ENCODE data around the gene DUSP1. TPM values are rescaled to one million over a fixed set of nuclear protein-coding genes. Genes with fewer than 3 reads are reported as not detected.
A peak's percentile ranks its signal among the peaks of the same experiment; 100 is the strongest.

The DUSP1 gene
- total RNA-seq, 1 experiment from 2014 or later, result 21.2 TPM

DNA sequence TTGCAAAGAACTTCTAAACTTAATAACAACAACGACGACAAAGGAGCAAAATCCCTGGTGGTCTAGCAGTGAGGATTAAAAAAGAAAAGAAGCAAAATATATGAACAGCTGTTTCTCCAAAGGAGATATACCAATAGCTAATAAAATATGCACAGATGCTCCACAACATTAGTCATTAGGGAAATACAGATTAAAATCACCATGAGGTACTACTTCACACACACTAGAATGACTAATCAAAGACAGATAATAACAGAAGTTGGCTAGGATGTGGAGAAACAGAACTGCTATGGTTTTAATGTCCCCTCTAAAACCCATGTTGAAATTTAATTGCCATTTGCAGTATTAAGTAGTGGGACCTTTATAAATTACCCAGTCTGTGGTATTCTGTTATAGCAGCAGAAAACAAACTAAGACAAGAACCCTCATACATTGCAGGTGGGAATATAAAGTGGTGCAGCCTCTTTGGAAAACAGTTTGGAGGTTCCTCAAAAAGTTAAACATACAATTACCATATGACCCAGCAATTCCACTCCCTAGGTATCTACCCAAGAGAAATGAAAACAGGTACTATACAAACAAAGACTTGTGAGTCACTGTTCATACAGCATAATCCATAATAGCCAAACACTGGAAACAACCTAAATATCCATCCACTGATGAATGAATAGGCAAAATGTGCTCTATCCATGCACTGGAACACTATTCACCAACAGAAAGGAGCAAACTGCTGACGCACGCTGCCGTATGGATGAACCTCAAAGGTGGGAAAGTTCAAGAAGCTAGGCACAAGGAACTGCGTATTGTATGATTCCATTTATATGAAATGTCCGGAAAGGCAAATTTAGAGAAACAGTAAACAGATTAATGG, 11.4 kb upstream of the DUSP1 start:
- DNase-seq (ENCODE audit: low read depth), result peak; percentile 42

DNA sequence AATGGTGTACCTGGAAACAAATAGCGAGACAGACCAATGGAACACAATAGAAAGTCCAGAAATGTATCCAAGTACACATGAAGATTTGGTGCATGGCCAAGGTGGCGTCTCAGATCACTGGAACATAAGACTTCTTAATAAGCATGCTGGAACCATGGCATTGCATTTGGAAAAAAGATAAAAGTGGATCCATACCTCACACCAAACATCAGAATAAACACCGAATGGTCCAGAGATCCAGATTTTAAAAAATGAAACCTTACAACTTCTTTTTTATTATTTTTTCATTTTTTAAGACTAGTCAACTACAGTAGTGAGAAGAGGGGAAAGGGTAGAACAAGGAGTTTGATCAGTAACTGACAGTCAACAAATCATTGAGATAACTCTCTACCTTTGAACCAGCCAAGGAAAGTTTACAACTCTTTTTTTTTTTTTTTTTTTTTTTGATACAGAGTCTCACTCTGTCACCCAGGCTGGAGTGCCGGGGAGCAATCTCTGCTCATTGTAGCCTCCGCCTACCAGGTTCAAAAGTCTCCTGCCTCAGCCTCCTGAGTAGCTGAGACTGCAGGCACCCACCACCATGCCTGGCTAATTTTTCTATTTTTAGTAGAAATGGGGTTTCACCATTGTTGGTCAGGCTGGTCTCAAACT, 8.8 kb upstream of the DUSP1 start:
- no peak for DNase-seq (ENCODE audit: low read depth)

DNA sequence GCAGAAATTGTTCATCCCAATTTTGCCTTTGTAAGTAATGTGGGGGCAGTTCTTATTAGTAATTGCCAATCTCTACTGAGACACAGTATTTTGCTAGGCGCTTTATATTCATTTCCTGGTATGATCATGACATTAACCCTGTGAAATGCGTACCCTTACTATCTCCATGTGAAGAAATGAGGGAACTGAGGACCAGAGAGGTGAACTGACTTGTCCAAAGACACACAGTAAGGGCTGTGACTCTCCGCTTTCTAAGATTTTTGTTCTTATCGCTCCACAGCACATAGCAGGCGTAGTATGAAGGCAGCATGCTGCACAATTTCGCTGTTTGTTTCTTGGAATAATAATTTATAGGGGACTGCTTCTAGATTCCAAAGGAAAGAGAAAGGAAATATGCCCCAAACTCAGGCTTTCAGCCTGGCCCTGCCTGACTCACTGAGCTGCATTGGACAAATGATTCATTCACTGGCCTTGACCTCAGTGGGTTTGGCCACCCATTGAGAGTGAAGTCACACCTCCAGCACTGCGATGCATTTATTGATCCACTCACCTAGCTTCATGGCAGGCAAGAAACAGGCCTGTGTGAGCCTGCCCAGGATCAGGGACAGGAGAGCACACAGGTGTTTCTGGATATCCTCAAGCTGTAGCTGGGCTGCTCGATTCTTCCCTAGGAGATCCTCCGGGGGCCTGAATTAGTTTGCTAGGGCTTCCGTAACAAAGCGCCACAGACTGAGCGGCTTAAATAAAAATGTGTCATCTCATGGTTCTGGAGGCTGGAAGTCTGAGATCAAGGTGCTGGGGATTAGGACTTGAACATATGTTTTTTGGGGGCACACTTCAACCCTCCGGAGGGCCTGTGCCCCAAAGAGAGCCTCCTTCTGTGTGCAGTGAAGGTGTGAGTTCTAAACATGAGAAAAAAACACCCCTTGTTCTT, 7.2 kb upstream of the DUSP1 start:
- peak; percentile 87 for DNase-seq (ENCODE audit: low read depth)

DNA sequence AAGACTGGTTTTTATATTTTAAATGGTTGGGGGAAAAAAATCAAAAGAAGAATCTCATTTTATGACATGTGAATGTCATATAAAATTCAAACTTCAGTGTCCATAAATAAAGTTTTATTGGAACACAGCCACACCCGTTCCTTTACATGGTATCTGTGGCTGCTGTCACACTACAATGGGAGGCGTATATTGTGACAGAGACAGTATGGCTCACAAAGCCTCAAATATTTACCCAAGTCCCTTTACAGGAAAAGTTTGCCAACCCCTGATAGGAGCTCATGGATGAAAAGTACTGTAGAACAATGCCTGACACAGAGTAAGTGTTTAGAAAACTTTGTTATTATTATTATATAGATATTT, 5.2 kb upstream of the DUSP1 start:
- no peak for DNase-seq (ENCODE audit: low read depth)

DNA sequence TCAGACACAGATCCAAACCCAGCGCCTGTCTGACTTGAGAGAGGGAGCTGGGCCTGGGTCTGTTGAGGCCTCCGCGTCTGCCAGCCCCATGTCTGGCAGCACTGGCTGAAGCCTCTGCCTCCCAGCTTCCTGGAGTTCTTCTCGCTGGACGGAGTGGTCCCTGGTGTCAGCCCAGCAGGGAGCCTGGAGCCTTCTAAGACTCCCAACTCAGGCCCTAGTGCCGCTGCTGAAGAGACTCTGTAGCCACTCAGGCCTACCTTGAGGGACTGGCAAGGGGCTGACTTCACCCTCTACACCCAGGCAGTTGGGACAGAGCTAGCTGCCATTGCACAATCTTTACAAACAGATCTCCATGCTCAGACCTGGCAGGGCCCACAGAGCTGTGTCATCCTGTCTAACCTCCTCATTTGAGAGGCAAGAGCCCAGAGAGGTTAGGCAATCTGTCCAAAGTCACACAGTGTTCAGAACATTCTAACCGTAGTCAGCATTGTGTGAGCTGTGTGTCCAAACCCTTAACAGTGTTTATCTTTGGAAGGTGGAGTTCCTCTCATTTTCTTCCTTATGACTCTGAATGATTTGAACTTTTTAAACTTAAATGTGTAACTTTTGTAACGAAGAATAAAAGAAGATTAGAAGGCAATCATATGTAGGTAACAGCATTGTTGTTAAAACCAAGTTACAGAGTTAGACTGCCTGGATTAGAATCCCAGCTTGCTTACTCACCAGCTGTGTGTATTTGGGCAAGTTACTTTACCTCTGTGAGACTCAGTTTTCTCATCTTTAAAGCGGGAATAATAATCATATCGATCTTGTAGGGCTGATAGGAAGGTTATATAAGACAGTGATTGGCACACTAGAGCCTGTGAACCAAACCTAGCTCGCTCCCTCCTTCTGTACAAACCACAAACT, 4.6 kb upstream of the DUSP1 start:
- peak; percentile 44 for DNase-seq (ENCODE audit: low read depth)

DNA sequence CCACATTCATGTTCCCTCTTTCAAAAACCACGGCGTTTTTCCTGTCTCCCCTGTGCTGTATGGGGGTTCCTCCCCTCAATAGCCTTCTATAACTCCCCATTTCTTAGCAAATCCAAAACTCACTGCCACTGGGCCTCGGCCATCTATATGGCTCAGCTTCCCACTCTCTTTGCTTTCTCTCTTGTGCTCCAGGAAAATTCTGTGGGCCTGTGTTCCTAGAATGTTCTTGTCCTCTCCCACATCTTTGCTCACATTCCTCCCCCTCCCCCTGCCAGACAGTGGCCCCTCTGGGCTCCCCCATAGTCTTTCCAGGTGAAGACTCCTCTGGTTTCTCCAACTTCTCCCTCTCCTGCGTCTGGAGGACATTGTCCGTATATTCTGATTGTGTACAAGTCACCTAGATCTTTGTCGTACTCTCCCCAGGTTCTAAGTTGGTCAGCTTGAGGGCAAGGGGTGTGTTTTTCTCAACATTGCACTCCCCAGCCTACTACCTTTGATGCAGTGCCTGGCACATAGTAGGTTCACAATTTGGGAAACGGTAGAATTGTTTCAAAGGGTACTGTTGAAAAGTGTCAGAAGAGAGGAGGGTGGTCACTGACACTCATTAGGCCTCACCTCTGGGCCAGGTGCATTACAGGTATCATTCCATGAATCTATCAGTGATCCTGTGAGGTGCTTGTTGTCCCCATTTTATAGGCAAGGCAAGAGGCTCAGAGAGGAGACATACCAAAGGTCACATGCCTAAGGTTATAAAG, 3.7 kb upstream of the DUSP1 start:
- DNase-seq (ENCODE audit: low read depth), result no peak

DNA sequence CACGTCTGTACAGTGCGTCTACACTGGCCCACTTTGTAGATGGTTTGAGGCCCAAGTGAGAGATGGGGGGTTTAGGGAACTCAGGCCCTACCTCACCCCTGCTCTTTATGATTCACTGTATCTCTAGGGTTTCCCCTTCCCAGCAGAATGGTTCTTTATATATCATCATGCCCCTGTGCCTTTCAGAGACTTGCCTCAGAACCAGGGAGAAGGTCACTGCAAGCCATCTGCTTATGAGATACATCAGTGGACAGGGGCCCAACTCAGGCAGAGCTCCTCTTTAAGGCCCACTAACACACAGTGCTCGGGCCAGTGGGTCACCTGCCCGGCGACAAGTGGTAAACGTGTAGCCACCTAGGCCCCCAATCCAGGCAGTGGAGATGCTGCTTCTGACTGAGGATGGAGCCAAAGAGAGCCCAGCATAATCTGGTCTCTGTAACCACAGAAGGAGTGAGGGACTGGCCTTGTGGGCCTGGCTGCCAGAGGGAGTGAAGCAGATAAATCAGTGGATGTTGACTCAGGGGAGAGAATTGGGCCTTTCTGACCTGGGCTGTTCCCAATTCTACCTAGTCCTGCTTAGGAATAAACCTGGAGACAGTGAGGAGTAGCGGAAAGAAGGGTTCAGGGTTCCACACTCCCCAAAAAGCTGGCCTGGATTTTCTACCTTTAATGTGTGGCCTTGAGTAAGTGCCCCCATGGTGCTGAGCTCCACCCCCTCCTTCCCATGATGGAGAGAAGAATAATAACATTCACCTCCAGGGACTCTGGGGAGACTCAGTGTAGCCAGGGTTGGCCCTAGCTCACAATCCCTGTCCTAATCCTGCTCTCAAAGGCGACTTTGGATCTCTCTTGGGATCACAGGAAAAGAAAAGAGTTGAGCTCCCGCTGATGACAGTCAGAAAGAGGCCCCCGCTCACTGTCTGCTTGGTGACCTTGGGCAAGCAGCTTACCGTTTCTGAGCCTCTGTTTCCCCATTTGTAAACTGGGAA, 2.8 kb upstream of the DUSP1 start:
- DNase-seq (ENCODE audit: low read depth), result no peak

DNA sequence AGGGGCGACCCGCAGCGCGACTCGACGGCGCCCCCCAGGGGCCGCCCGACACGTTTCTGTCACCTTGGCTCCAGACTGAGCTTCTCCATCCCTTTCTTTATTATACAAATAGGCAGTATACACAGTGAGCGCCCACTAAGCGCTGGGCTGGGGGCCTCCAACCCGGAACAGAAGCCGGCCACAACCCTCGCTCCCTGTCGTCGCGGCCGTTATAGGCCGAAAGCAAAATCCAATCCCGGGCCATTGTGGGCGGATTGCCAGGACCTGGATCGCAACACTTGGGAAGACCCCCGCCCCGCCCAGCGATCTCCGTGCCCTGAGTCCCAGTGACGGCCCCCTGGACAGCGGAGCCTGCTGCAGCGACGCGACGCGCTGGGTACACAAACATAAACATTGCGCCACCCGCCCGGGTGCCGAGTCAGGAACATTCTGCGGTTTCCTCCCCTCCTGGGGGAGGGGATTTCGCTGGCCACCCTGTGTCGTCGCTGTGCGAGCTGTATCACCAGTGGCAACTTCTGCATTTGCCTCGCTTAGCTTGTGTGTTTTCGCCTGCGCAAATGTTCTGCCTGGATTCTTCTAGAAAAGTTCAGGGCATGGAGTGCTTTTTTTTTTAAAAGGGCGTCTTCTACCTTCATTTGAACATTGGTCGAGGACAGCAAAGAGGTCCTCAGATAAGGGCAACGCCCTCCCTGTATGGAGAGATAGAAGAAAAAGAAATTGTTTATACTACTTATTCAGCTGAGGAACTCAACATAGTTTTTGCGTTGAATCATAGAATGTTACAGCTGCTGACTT, 1.3 kb upstream of the DUSP1 start:
- DNase-seq (ENCODE audit: low read depth), result peak; percentile 74

DNA sequence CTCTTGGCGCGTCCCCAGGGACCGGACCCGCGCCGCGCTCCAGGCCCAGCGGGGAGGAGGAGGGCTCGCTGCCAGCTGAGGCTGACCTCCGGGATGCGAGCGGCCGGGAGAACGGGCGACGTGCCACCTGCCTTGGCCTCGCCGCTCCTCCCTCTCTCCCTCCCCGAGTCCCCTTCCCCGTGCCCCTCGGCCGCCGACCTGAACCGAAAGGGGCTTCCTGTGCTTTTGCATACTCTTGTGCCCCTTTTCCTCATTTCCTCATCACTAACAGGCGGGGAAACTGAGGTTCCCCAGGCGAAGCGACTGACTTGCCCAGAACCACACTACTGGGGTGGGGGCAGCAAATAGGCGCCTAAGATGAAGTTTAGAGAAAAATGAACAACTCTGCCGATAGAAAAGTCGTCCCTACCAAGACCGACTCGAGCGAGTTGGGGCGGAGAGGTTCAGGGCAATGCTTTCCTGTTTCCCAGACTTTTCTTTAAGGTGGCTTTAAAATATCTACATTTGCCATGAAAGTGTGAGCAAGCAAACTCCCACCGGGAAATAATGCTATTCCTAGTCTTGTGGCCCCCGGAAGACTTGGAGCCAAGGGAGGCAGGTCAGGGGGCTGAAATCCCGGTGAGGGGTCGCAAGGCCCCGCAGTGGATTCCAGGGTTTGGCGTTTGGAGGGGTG, 580 bp upstream of the DUSP1 start:
- DNase-seq (ENCODE audit: low read depth), result no peak

DNA sequence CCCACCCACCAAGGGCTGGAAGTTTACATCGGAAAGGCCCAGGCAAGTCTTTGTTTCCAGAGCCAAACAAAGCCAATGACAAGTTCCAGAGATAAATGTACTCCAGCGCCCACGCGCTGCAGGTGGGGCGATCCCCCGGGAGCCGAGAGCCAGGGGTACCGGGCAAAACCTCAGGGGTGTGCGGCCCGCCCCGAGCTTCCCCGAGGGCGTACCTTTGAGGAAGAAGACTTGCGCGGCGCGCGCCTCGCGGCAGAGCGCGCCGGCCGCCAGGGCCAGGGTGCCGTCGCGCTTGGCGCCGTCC, 671 bp downstream of the DUSP1 start:
- DNase-seq (ENCODE audit: low read depth), result no peak

DNA sequence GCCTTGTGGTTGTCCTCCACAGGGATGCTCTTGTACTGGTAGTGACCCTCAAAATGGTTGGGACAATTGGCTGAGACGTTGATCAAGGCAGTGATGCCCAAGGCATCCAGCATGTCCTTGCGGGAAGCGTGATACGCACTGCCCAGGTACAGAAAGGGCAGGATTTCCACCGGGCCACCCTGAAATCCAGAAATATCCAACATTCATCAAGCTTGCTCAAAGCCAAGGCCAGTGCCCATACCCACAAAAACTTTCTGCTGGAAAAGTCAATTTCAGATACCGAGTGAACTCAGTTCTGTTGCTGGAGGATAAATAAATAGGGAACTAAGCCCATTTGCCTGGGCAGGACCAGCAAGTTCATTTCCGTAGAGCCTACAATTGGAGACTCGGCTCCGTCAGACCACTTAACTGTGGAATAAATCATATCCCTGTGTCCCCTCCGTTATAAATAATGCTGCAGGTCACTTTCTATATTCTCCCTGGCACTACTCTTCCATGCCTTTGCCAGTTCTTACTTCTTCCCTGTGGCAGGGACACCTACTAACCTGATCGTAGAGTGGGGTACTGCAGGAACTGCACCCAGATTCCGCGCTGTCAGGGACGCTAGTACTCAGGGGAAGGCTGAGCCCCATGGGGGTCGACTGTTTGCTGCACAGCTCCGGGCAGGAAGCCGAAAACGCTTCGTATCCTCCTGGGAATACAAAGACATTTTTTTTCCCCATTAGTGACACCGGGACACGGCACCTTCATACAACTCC, 1.2 kb downstream of the DUSP1 start:
- DNase-seq (ENCODE audit: low read depth), result no peak

DNA sequence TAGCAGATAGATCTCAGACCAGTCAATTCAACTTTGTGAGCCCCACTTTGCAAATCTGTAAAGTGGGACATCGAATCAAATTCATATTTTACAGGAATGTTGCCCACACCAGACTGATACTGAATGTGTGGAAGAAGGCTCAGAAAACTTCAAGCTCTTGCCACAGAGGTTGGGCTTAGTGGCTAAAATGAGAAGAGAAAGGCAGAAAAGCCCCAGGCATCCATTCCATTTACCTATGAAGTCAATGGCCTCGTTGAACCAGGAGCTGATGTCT, 1.7 kb downstream of the DUSP1 start:
- DNase-seq (ENCODE audit: low read depth), result no peak

DNA sequence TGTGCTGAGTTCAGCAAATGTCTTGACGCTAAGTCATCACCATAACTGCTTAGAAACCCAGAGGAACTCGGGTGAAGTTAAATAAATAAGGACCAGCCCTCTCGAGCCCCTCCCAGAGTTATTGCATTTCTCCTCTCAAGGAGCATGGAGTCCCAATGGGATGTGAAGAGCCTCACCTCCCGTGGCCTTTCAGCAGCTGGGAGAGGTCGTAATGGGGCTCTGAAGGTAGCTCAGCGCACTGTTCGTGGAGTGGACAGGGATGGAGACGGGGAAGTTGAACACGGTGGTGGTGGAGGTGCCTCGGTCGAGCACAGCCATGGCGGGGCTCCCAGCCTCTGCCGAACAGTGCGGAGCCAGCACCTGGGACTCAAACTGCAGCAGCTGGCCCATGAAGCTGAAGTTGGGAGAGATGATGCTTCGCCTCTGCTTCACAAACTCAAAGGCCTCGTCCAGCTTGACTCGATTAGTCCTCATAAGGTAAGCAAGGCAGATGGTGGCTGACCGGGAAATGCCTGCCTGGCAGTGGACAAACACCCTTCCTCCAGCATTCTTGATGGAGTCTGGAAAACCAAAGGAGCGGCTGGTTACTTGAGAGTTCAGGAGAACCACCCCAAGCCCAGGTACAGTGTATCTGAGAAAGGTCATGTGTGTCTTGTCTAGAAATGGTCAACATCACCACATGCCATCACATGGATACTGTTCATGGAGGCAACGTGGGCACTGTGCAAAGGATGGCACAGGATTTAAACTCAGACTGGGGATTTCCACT, 2.2 kb downstream of the DUSP1 start:
- DNase-seq (ENCODE audit: low read depth), result no peak

DNA sequence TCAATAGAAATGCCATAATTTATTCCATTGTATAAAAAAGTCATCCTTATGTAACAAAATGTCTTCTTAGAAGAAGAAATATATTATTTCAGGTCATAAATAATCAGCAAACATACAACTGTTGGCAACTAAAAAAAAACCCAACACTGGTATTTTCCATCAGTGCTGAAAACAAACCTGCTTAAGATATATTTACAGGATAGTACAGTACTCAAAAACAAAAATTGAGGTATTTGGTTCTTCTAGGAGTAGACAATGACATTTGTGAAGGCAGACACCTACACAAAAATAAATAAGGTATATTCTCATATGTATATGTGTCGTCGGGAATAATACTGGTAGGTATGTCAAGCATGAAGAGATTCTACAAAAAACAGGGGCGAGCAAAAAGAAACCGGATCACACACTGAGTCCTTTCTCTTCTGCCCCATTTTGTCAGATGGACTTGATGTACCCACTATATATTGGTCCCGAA, 2.9 kb downstream of the DUSP1 start:
- no peak for DNase-seq (ENCODE audit: low read depth)

DNA sequence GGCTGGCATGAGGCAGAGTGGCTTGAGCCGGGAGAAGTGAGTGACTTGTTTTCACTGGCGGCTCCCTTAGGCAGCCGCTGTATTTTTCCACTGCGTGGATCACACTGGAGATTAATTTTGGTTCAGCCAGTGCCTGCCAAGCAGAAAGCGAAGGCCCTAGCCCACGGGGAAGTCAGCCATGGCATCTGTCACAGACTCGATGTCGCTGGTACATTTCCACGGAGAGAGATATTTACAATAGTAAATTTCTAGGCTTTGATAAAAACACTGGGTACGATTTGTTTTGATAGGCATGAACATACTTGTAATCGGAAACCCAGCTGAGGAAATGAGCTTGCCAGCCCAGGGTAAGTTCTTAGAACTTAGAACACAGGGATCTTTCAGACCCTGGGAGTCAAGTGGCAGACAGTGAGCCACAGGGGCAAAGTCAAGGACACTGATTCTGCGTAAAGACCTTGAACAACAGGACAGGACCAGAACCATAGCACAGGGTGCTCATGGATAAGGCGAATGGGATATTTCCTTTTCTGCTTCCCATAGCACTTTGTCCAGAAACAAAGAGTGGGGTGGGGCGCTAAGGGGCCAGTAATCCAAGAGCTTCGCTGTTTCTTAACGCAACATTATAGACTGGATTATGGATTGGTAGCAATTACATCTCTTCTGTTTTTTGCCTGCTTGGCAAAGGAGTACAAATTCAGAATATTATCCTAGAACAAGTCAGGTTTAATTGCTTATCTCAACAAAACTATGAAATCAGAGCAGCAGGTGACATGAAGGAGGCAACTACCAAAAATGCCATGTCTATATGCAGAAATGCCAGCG, 4.5 kb downstream of the DUSP1 start:
- DNase-seq (ENCODE audit: low read depth), result peak; percentile 71
